Neural cell (in vitro differentiated cells): ENCODE measurements around the gene ARHGEF37. TPM values are rescaled to one million over a fixed set of nuclear protein-coding genes. Genes with fewer than 3 reads are reported as not detected.

Experiments used
- H2AFZ ChIP-seq: fragments of 200-600, 300-800 bp; sonication (generic), shearing (Covaris generic); 2 replicates; pipeline ENCODE4 v1.6.0; 2014; ENCODE audit warnings: low read depth, mild to moderate bottlenecking, antibody characterized with exemption, low read length, moderate library complexity
- H3F3A ChIP-seq: fragments of 200-600 bp; shearing (Covaris generic); 2 replicates; pipeline ENCODE4 v1.6.1; 2016; ENCODE audit warnings: mild to moderate bottlenecking, moderate library complexity, mixed read lengths, antibody characterized with exemption, low read length; ENCODE audit not compliant: insufficient read depth, poor library complexity, severe bottlenecking
- H3K27ac ChIP-seq: fragments of 200-600, 300-800 bp; sonication (generic), shearing (Covaris generic); 2 replicates; pipeline ENCODE4 v1.5.1; 2014; ENCODE audit warnings: mild to moderate bottlenecking, low read length, moderate library complexity
- H3K27me3 ChIP-seq: fragments of 300-800, 200-600 bp; sonication (generic), shearing (Covaris generic); 2 replicates; pipeline ENCODE4 v1.6.0; 2014; ENCODE audit warnings: mild to moderate bottlenecking, low read depth, low read length, moderate library complexity; ENCODE audit not compliant: insufficient read depth
- H3K36me3 ChIP-seq: fragments of 300-800, 200-600 bp; sonication (generic), shearing (Covaris generic); 2 replicates; pipeline ENCODE4 v1.5.1; 2014; ENCODE audit warnings: mild to moderate bottlenecking, antibody characterized with exemption, low read length, moderate library complexity; ENCODE audit not compliant: insufficient read depth
- H3K4me2 ChIP-seq: fragments of 300-800, 200-600 bp; sonication (generic), shearing (Covaris generic); 2 replicates; pipeline ENCODE4 v1.6.0; 2014; ENCODE audit warnings: mild to moderate bottlenecking, low read length
- H3K4me3 ChIP-seq: fragments of 300-800, 200-600 bp; sonication (generic), shearing (Covaris generic); 2 replicates; pipeline ENCODE4 v1.5.1; 2014; ENCODE audit warnings: mild to moderate bottlenecking, low read length, moderate library complexity
- H3K79me2 ChIP-seq: fragments of 200-600 bp; shearing (Covaris generic); replicated peaks from 2 replicates; pipeline ENCODE4 v1.6.0; 2014; ENCODE audit warnings: mild to moderate bottlenecking, low read length, moderate library complexity; ENCODE audit not compliant: insufficient read depth
- H3K9ac ChIP-seq: fragments of 300-800, 200-600 bp; sonication (generic), shearing (Covaris generic); 2 replicates; pipeline ENCODE4 v1.6.1; 2016; ENCODE audit warnings: mild to moderate bottlenecking, low read length, mixed read lengths
- H3K9me2 ChIP-seq: fragments of 200-600 bp; shearing (Covaris generic); 2 replicates; pipeline ENCODE4 v1.6.1; 2016; ENCODE audit warnings: mild to moderate bottlenecking, low read length, mixed read lengths; ENCODE audit not compliant: insufficient read depth
- H3K9me3 ChIP-seq: fragments of 200-600, 300-800 bp; sonication (generic), shearing (Covaris generic); 2 replicates; pipeline ENCODE4 v1.6.1; 2016; ENCODE audit warnings: mild to moderate bottlenecking, mixed run types, low read length, moderate library complexity, mixed read lengths
- H4K20me1 ChIP-seq: fragments of 200-600 bp; shearing (Covaris generic); 2 replicates; pipeline ENCODE4 v1.6.1; 2016; ENCODE audit warnings: mild to moderate bottlenecking, mixed run types; ENCODE audit not compliant: insufficient read depth
- CTCF ChIP-seq: fragments of 450-650 bp; IDR thresholded peaks from 2 replicates; pipeline ENCODE4 v1.5.1; 2014; ENCODE audit warnings: antibody characterized with exemption, mild to moderate bottlenecking, moderate library complexity; ENCODE audit not compliant: poor library complexity, severe bottlenecking
- EP300 ChIP-seq: fragments of 450-650 bp; conservative IDR thresholded peaks from 2 replicates; pipeline ENCODE4 v1.6.1; 2014; ENCODE audit warnings: antibody characterized with exemption, mild to moderate bottlenecking, moderate library complexity; ENCODE audit not compliant: poor library complexity, severe bottlenecking
- EZH2 ChIP-seq: fragments of 200-600, 300-800 bp; shearing (Covaris generic), sonication (generic); IDR thresholded peaks from 2 replicates; pipeline ENCODE4 v1.6.1; 2014; ENCODE audit warnings: antibody characterized with exemption, low read length, borderline replicate concordance, mild to moderate bottlenecking; ENCODE audit not compliant: insufficient read depth, poor library complexity, severe bottlenecking
- MXI1 ChIP-seq: fragments of 450-650 bp; conservative IDR thresholded peaks from 2 replicates; pipeline ENCODE4 v1.6.1; 2014; ENCODE audit warnings: antibody characterized with exemption, mild to moderate bottlenecking; ENCODE audit not compliant: poor library complexity, severe bottlenecking
- POLR2AphosphoS5 ChIP-seq: IDR thresholded peaks from 2 replicates; pipeline ENCODE4 v1.6.1; 2012
- RAD21 ChIP-seq: fragments of 450-650 bp; conservative IDR thresholded peaks from 2 replicates; pipeline ENCODE4 v1.6.1; 2014; ENCODE audit warnings: antibody characterized with exemption, mild to moderate bottlenecking, moderate library complexity
- REST ChIP-seq: IDR thresholded peaks from 2 replicates; pipeline ENCODE4 v1.6.1; 2012; ENCODE audit warnings: borderline replicate concordance
- SMC3 ChIP-seq: fragments of 450-650 bp; conservative IDR thresholded peaks from 2 replicates; pipeline ENCODE4 v1.6.1; 2014; ENCODE audit warnings: antibody characterized with exemption, mild to moderate bottlenecking, moderate library complexity; ENCODE audit not compliant: poor library complexity
- TAF1 ChIP-seq: IDR thresholded peaks from 2 replicates; pipeline ENCODE4 v1.6.1; 2012; ENCODE audit warnings: low read depth
- polyA plus RNA-seq: library from polyadenylated mRNA; depleted of rRNA; stranded (reverse); fragments of >200 nt; gene quantifications from 2 replicates; pipeline ENCODE4 v1.2.3, GENCODE V29; 2014

The ARHGEF37 gene
- polyA plus RNA-seq, 1 donor from 2014 or later, result 0.53 TPM

DNA sequence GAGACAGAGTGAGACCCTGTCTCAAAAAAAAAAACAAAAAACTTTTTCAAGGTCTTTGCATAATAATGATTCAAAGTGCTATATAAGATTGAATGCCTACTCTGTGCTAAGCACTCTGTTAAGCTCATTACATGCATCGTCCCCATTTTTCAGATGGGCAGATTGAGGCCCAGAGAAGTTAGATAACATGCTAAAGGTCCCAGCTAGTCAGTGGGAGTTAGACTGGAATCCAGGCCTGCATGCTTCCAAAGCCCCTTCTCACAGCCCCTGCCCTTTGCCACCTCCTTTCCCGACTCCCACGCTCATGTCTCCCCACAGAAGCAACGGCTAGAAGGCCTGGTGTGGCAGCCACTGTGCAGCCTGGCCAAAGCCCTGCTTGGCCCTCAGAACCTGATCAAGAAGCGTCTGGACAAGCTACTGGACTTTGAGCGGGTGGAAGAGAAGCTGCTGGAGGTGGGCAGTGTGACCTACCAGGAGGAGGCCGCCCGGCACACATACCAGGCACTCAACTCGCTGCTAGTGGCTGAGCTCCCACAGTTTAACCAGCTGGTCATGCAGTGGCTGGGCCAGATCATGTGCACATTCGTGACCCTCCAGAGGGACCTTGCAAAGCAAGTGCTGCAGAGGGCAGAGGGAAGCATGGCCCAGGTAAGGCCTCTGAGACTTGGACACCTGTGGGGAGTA lies 40.3 kb downstream of the ARHGEF37 start:
- no peak for TF ChIP-seq TAF1
- TF ChIP-seq POLR2AphosphoS5, result no peak
- no peak for TF ChIP-seq SMC3
- TF ChIP-seq RAD21, result no peak
- no peak for TF ChIP-seq MXI1
- TF ChIP-seq EP300, result no peak
- TF ChIP-seq EZH2, result no peak
- TF ChIP-seq REST, result no peak
- TF ChIP-seq CTCF, result no peak
- Histone ChIP-seq H3K79me2 (no peaks in the 10 kb centered on the region), H3K9ac (no peak overlapping the region), H3K9me2 (no peaks in the 10 kb centered on the region), H3K4me2 (no peak overlapping the region), H3K4me3 (no peak overlapping the region), H3K27me3 (no peaks in the 10 kb centered on the region), H3K36me3 (no peaks in the 10 kb centered on the region), H3F3A (no peaks in the 10 kb centered on the region), H3K9me3 (no peaks in the 10 kb centered on the region), H2AFZ (no peak overlapping the region), H4K20me1 (no peaks in the 10 kb centered on the region), H3K27ac (no peak overlapping the region)

- H3K4me2 ChIP-seq, result no peak overlapping the region
- no peaks in the 10 kb centered on the region for H3F3A ChIP-seq
- no peaks in the 10 kb centered on the region for H3K9me3 ChIP-seq
- no peak overlapping the region for H3K4me3 ChIP-seq
- no peaks in the 10 kb centered on the region for H4K20me1 ChIP-seq
- H2AFZ ChIP-seq, result no peak overlapping the region
- no peak overlapping the region for H3K27ac ChIP-seq
- no peak for TF ChIP-seq TAF1
- H3K27me3 ChIP-seq, result no peaks in the 10 kb centered on the region
- no peak overlapping the region for H3K9ac ChIP-seq
- no peaks in the 10 kb centered on the region for H3K79me2 ChIP-seq
- H3K36me3 ChIP-seq, result no peaks in the 10 kb centered on the region
- no peaks in the 10 kb centered on the region for H3K9me2 ChIP-seq
Observed at GRCh38 chr5:149622466-149622865, 41.2 kb downstream of the ARHGEF37 start.
